IPS-20b (cell line): ENCODE results near the gene SPPL2B.
"Not testable (repeated sequence)": the region's sequence is repeated elsewhere in the genome, so short reads cannot be mapped to it uniquely, and the experiment has no call there.

Experiments
- H3K27ac ChIP-seq: one replicate; pipeline ENCODE4 v1.5.1; 2013; ENCODE audit warnings: low read length
- H3K27me3 ChIP-seq: 2 replicates; pipeline ENCODE4 v1.6.1; 2013; ENCODE audit warnings: mild to moderate bottlenecking, low read length, inconsistent platforms; ENCODE audit not compliant: insufficient read depth
- H3K36me3 ChIP-seq: 2 replicates; pipeline ENCODE4 v1.6.1; 2013; ENCODE audit warnings: low read depth, mild to moderate bottlenecking, inconsistent platforms, low read length, moderate library complexity; ENCODE audit not compliant: insufficient read depth
- H3K4me1 ChIP-seq: 2 replicates; pipeline ENCODE4 v1.6.1; 2013; ENCODE audit warnings: mild to moderate bottlenecking, control low read depth, inconsistent platforms, low read length, moderate library complexity; ENCODE audit not compliant: insufficient read depth
- H3K4me3 ChIP-seq: 2 replicates; pipeline ENCODE4 v1.5.1; 2013; ENCODE audit warnings: mild to moderate bottlenecking, low read length, inconsistent platforms
- H3K9ac ChIP-seq: 2 replicates; pipeline ENCODE4 v1.6.1; 2013; ENCODE audit warnings: low read depth, mild to moderate bottlenecking, inconsistent platforms, low read length, moderate library complexity
- H3K9me3 ChIP-seq: 2 replicates; pipeline ENCODE4 v1.6.1; 2013; ENCODE audit warnings: mild to moderate bottlenecking, low read depth, low read length, inconsistent platforms; ENCODE audit not compliant: insufficient read depth

Gene SPPL2B, protein sequence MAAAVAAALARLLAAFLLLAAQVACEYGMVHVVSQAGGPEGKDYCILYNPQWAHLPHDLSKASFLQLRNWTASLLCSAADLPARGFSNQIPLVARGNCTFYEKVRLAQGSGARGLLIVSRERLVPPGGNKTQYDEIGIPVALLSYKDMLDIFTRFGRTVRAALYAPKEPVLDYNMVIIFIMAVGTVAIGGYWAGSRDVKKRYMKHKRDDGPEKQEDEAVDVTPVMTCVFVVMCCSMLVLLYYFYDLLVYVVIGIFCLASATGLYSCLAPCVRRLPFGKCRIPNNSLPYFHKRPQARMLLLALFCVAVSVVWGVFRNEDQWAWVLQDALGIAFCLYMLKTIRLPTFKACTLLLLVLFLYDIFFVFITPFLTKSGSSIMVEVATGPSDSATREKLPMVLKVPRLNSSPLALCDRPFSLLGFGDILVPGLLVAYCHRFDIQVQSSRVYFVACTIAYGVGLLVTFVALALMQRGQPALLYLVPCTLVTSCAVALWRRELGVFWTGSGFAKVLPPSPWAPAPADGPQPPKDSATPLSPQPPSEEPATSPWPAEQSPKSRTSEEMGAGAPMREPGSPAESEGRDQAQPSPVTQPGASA

DNA sequence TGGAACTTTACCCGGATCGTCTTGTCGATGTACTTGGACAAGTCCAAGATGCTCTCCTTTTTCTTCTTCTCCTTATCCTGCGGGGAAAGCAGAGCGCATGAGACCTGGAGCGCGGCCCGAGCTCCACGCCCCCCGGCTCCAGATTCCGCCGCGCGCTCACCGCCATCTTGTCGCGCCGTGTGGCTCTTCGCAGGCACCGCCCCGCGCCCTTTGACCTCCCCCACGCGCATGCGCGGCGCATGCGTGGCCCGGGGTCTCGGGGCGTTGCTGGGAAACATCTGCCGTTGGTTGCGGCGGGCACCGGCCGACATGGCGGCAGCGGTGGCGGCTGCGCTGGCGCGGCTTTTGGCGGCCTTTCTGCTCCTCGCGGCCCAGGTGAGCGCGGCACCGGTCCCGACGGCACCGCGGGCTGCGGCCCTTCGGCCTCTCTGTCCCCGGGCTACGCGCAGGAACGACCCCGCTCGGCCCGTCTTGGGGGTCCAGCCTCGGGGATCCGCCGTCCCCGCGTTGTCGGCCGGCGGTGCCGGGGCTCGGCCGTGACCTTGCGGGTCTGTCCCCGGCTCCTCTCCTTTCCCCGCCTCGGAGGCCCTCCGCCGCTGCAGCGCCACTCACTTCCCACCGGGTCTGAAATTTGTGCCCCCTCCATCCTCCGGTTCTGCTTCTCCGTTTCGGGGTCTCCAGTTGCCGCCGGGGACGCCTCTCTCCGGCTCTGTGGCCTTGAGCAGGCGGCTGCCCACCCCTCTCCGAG lies at the start of gene SPPL2B, which contains the start of gene LSM7:
Gene SPPL2B (plus strand): TSS at position 284 of the 748 bp plus-strand sequence. CDS start 26 bp downstream, at position 310.
Gene LSM7 (minus strand): TSS at position 186 of the 748 bp plus-strand sequence. CDS start 20 bp downstream, at position 166.
- Histone ChIP-seq H3K9me3 (no peaks in the 10 kb centered on the region), H3K27me3 (no peaks in the 10 kb centered on the region), H3K27ac (peak within 1 kb of the TSS; percentile 88), H3K36me3 (peaks cover 16% of the 10 kb centered on the region; the same call in 1 of the 2 replicates), H3K4me3 (peak within 1 kb of the TSS; percentile 98), H3K9ac (peak within 1 kb of the TSS; percentile 95), H3K4me1 (peaks cover 21% of the 10 kb centered on the region)

DNA sequence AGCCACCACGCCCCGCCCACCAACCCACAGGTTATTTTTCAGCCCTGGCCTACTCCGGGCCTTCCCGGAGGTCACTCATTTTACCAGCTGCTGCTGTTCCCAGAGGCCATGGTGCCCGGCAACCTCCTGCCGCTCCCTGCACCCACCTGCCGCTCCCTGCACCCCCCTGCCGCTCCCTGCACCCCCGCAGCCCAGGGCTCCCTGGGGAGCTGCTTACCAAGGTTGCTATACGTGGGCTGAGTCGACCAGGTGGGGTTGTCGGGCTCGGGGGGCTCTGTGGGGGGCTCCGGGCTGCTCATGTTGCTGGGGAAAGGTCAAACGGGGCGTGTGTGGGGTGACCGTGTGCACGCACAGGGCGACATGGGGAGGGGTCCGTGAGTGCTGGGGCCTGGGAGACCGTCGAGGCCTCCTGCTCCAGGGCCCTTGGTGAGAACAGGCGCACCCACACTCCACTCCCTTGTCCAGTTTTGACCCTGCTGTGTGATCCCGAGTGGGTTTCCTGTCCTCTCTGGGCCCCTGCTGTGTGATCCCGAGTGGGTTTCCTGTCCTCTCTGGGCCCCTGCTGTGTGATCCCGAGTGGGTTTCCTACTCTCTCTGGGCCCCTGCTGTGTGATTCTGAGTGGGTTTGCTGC lies 47.7 kb upstream of the SPPL2B start:
- Histone ChIP-seq H3K36me3 (no peaks in the 10 kb centered on the region), H3K4me1 (no peaks in the 10 kb centered on the region; the same call in 1 of the 2 replicates), H3K9ac (no peak overlapping the region)

DNA sequence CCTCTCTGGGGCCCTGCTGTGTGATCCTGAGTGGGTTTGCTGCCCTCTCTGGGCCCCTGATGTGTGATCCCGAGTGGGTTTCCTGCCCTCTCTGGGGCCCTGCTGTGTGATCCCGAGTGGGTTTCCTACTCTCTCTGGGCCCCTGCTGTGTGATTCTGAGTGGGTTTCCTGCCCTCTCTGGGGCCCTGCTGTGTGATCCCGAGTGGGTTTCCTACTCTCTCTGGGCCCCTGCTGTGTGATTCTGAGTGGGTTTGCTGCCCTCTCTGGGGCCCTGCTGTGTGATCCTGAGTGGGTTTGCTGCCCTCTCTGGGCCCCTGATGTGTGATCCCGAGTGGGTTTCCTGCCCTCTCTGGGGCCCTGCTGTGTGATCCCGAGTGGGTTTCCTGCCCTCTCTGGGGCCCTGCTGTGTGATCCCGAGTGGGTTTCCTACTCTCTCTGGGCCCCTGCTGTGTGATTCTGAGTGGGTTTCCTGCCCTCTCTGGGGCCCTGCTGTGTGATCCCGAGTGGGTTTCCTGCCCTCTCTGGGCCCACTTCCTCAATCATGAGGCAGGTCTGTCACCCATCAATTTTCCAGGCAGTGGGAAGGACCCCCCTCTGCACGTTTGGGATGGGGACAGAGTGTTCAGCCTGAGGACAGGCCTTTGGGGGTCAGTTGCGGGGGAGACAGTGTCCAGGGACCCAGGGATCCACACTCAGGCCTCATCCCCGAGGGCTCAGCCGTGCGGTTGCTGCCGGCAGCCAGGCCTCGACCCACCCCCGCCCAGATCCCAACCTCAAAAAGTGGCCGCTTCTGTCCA lies 47.0 kb upstream of the SPPL2B start:
- H3K4me3 ChIP-seq: peak overlapping the region; percentile 54; the same call in 1 of the 2 replicates
- H3K9ac ChIP-seq, H3K4me1 ChIP-seq: not testable (repeated sequence)

More for the DNA sequence above, 47.7 kb upstream of the SPPL2B start:
- Histone ChIP-seq H3K27ac (no peak overlapping the region), H3K4me3 (no peak overlapping the region), H3K27me3 (peaks cover 28% of the 10 kb centered on the region), H3K9me3 (no peaks in the 10 kb centered on the region)

DNA sequence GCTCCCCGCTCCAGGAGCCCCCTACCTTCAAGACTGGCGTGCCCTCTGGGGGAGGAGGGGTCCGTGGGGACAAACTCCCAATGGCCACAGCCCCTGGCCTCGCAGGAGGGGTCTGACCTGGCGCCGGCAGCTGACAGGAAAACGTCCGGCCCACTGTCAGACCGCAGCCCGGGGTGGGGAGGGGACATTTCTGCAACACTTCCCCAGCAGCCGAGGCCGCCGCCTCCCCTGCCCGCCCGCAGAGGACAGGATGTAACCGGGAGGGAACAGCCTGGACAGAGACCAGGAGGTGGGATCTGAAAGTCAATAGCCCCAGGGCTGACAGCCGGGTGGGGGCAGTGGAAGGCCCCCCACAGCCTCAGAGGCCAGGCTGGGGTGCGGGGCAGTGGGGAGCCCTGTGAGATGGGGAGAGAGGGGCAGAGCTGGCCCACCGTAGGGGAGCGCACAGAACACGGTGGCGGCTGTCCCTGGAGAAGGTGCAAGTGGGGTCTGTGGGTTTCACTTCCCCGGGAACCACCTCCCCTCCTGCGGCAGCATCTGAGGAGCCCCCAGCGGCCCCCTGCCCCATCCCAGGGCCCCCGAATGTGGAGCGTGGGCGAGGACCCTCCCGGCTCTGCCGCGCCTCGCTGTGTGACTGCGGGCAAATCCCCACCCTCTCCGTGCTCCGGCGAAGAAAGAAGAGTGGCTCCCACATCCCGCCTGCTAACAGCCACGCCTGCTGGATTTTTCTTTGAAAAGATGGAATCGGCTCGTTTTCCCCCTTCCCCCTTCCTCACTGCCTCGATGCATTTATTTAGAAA lies 46.2 kb upstream of the SPPL2B start, which contains the start of gene PEAK3:
Gene PEAK3 (minus strand): TSS at position 114 of the 800 bp plus-strand sequence. CDS start 1,244 bp downstream, outside the sequence.
- Histone ChIP-seq H3K27ac (no peak within 1 kb of the TSS), H3K9ac (no peak within 1 kb of the TSS), H3K4me3 (peak within 1 kb of the TSS; percentile 54; the same call in 1 of the 2 replicates), H3K27me3 (peaks cover 43% of the 10 kb centered on the region), H3K4me1 (no peaks in the 10 kb centered on the region; the same call in 1 of the 2 replicates), H3K36me3 (no peaks in the 10 kb centered on the region), H3K9me3 (no peaks in the 10 kb centered on the region)

More for the DNA sequence above, 47.0 kb upstream of the SPPL2B start:
- not testable (repeated sequence) for H3K36me3 ChIP-seq, H3K9me3 ChIP-seq, H3K27ac ChIP-seq
- H3K27me3 ChIP-seq: peaks cover 35% of the 10 kb centered on the region

DNA sequence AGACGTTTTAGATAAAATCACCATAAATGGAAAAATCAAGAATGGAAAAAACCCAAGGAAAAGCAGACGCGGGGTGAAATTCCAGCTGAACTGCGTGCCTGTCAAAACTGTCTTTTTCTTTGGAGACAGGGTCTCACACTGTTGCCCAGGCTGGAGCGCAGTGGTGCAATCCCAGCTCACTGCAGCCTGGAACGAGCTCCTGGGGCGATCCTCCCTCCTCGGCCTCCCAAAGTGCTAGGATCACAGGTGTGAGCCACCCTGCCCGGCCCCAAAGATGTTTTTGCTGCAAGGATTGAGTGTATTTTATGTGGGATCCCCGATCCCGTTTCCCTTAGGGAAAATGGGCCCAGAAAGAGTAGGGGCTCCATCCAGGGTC lies 45.6 kb upstream of the SPPL2B start:
- Histone ChIP-seq H3K9me3 (no peaks in the 10 kb centered on the region), H3K36me3 (no peaks in the 10 kb centered on the region), H3K4me1 (no peaks in the 10 kb centered on the region; the same call in 1 of the 2 replicates), H3K27me3 (peaks cover 49% of the 10 kb centered on the region), H3K27ac (no peak overlapping the region), H3K4me3 (peak overlapping the region; percentile 54; the same call in 1 of the 2 replicates), H3K9ac (no peak overlapping the region)

DNA sequence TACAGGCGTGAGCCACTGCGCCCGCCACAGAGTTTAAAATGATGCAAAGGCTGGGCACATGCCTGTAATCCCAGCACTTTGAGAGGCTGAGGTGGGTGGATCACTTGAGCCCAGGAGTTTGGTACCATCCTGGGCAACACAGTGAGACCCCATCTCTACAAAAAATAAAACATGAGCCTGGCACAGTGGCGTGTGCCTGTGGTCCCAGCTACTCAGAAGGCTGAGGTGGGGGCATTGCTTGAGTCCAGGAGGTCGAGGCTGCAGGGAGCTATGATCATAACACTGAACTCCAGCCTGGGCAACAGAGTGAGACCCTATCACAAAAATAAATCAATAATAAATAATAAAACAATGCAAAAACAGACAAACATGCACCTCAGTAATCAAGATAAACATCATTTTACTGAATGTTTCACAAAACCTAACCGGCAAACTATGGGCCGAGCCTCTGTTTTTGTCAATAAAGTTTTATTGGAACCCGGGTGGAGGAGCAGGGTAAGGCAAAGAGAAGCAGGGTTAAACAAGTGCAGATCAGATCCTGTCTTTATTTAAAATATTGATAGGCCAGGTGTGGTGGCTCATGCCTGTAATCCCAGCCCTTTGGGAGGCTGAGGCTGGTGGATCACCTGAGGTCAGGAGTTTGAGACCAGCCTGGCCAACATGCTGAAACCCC lies 44.5 kb upstream of the SPPL2B start:
- H3K4me1 ChIP-seq: no peaks in the 10 kb centered on the region; the same call in 1 of the 2 replicates
- H3K9ac ChIP-seq: no peak overlapping the region
- H3K27ac ChIP-seq: no peak overlapping the region
- H3K9me3 ChIP-seq: no peaks in the 10 kb centered on the region
- no peak overlapping the region for H3K4me3 ChIP-seq
- H3K27me3 ChIP-seq: peaks cover 60% of the 10 kb centered on the region
- no peaks in the 10 kb centered on the region for H3K36me3 ChIP-seq

DNA sequence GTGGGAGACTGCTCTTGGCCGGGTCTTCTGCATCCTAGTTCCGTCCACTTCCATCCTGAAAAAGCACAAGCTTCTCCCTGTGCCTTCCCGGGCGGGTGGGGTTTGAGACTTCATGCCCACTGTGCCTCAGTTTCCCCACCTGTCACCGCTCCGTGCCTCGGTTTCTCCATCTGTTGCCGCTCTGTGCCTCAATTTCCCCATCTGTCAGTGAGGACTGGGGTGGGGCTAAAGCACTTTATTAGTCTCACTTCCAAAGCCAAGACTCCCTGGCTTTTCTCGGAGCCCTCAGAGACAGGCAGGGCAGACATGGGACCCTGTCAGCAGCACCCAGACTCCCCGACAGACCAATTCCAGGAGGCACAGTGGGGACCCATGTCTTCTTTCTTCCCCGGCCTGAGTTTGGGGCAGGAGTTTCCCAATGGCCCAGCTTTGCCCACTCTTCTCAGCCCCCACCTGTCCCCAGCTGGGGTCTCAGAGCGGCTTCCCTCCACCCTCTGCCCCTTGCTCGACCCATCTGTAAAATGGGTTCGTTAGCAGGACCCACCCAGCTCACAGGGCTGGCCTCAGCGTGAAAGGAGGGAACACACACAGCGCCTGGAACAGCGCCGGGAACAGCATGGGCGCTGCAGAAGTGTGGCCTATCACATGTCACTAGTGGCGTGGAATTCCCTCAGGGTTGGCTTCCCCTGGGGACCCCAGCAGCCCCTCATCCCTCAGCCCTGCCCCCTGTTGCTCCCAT lies 41.9 kb upstream of the SPPL2B start:
- no peaks in the 10 kb centered on the region; the same call in 1 of the 2 replicates for H3K4me1 ChIP-seq
- H3K27ac ChIP-seq: no peak overlapping the region
- no peaks in the 10 kb centered on the region; the same call in 1 of the 2 replicates for H3K9me3 ChIP-seq
- H3K9ac ChIP-seq: no peak overlapping the region
- no peaks in the 10 kb centered on the region for H3K36me3 ChIP-seq
- H3K27me3 ChIP-seq: peaks cover 85% of the 10 kb centered on the region
- H3K4me3 ChIP-seq: no peak overlapping the region

DNA sequence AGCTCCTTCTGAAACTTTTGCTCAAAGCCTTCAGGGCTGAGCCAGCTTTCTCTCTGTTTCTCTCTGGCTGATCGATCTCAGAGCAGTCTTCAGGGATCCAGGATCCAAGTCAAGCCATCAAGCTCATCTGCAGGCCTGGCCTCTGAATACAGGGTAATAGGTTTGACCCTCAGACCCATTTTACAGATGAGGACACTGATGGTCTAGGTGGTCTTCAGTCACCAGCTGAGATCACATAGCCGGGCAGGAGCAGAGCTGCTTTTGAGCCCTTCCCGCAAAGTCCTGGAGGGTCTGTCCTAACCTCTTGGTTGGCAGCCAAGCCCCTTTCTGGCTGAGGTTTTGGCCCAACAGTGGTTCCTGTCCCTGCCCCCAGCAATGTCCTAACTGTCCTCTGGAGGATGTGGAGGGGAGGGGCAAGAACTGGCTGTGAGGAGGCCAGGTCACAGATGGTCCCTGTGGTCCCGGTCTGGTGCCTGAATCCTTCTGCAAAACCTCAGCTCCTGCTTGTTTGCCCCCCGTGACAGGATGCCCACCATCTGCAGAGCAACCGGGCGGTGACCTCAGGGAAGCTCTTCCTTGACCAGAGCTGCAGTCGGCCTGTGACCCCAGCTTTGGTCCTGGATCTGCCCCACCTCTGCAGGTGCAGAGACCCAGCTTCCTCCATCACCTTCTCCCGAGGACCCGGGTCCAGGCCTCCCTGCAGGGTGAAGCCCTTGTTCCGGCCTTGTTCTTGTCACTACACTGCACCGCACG lies 40.7 kb upstream of the SPPL2B start:
- Histone ChIP-seq H3K4me1 (no peaks in the 10 kb centered on the region; the same call in 1 of the 2 replicates), H3K27ac (no peak overlapping the region), H3K36me3 (no peaks in the 10 kb centered on the region), H3K9me3 (no peaks in the 10 kb centered on the region; the same call in 1 of the 2 replicates), H3K27me3 (peaks cover 85% of the 10 kb centered on the region), H3K4me3 (no peak overlapping the region), H3K9ac (no peak overlapping the region)

DNA sequence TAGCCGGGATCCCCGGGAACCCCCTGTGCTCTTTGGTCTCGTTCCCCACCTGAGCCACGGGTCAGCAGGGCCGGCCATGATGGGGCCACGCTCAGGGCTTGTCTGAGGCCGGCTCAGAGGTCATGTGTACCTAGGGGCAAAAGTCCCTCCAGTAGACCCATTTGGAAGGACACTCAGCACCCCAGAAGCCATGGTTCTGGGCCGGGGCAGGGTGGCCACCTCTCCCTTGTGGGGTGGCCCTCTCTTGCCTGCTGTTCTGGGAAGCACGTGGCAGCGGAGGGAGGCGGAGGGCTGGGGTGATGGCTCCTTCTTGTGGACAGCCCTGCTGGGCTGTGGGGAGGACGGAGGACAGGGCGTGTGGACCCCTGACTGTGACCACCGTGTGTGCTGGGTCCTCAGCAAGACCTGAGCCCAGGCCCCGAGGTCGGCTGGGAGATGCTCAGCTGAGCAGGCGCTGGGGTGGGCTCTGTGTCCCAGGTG lies 40.1 kb upstream of the SPPL2B start:
- no peak overlapping the region for H3K27ac ChIP-seq
- H3K9ac ChIP-seq: no peak overlapping the region
- H3K27me3 ChIP-seq: peaks cover 85% of the 10 kb centered on the region
- H3K9me3 ChIP-seq: no peaks in the 10 kb centered on the region; the same call in 1 of the 2 replicates
- no peak overlapping the region for H3K4me3 ChIP-seq
- no peaks in the 10 kb centered on the region; the same call in 1 of the 2 replicates for H3K4me1 ChIP-seq
- H3K36me3 ChIP-seq: no peaks in the 10 kb centered on the region
